Left ventricle myocardium inferior (tissue), 1 donor: ENCODE results near the gene TPM4. TPM values are rescaled to one million over a fixed set of nuclear protein-coding genes. Genes with fewer than 3 reads are reported as not detected.

Experiments
- DNase-seq: peaks from one replicate; pipeline ENCODE4 v3.0.0-alpha.2; 2020
- H3K27ac ChIP-seq: fragments of 200-600 bp; replicated peaks from 2 replicates; pipeline ENCODE4 v1.8.0; 2021
- H3K27me3 ChIP-seq: fragments of 200-600 bp; 2 replicates; pipeline ENCODE4 v1.8.0; 2021; ENCODE audit warnings: low read depth
- H3K36me3 ChIP-seq: fragments of 200-600 bp; 2 replicates; pipeline ENCODE4 v1.8.0; 2021
- H3K4me1 ChIP-seq: fragments of 200-600 bp; 2 replicates; pipeline ENCODE4 v1.8.0; 2021
- H3K4me3 ChIP-seq: fragments of 200-600 bp; 2 replicates; pipeline ENCODE4 v1.8.0; 2021; ENCODE audit warnings: mild to moderate bottlenecking, moderate library complexity
- H3K9me3 ChIP-seq: fragments of 200-600 bp; replicated peaks from 2 replicates; pipeline ENCODE4 v1.8.0; 2021
- intact Hi-C: fragments of 100-400 bp; cut with micrococcal nuclease; formaldehyde crosslinking; loops from one replicate; pipeline ENCODE4 v1.11.0; 2022
- total RNA-seq: library from RNA; stranded (reverse); fragmentation: NEBNext Ultra II Directional; extraction: Animal tissue kit (Norgen Biotek cat#: 25700); gene quantifications from one replicate; pipeline ENCODE4 v1.2.1, GENCODE V29; 2021
- TF ChIP-seq, protein P1 (sequence below): fragments of 200-600 bp; IDR thresholded peaks from 2 replicates; pipeline ENCODE4 v1.8.0; 2021; ENCODE audit warnings: antibody characterized with exemption, mild to moderate bottlenecking, borderline replicate concordance
- donor health status: DM: no; HTN: yes; CAD: no; lungs with severe emphysema.

Gene TPM4
- total RNA-seq, 1 donor from 2014 or later = 69.6 TPM

GRCh38 chr19:16045893-16046292 lies 30.4 kb upstream of the TPM4 start:
- Histone ChIP-seq H3K27me3 (no peaks in the 10 kb centered on the region), H3K36me3 (no peaks in the 10 kb centered on the region), H3K9me3 (no peaks in the 10 kb centered on the region), H3K4me3 (no peak overlapping the region), H3K27ac (no peak overlapping the region), H3K4me1 (peaks cover 5% of the 10 kb centered on the region)
- no peak for DNase-seq
- TF ChIP-seq, protein P1, sequence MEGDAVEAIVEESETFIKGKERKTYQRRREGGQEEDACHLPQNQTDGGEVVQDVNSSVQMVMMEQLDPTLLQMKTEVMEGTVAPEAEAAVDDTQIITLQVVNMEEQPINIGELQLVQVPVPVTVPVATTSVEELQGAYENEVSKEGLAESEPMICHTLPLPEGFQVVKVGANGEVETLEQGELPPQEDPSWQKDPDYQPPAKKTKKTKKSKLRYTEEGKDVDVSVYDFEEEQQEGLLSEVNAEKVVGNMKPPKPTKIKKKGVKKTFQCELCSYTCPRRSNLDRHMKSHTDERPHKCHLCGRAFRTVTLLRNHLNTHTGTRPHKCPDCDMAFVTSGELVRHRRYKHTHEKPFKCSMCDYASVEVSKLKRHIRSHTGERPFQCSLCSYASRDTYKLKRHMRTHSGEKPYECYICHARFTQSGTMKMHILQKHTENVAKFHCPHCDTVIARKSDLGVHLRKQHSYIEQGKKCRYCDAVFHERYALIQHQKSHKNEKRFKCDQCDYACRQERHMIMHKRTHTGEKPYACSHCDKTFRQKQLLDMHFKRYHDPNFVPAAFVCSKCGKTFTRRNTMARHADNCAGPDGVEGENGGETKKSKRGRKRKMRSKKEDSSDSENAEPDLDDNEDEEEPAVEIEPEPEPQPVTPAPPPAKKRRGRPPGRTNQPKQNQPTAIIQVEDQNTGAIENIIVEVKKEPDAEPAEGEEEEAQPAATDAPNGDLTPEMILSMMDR = no peak
- intact Hi-C loops = no loop called here

- intact Hi-C loops = no loop called here
- Histone ChIP-seq H3K4me3 (no peak overlapping the region), H3K4me1 (no peaks in the 10 kb centered on the region), H3K36me3 (no peaks in the 10 kb centered on the region), H3K27ac (no peak overlapping the region), H3K27me3 (no peaks in the 10 kb centered on the region), H3K9me3 (no peaks in the 10 kb centered on the region)
- TF ChIP-seq, protein P1 = no peak
- DNase-seq = no peak
Measured at GRCh38 chr19:16048583-16048982, 27.7 kb upstream of the TPM4 start.

GRCh38 chr19:16051254-16052025 lies 24.9 kb upstream of the TPM4 start:
- no peak for DNase-seq
- Histone ChIP-seq H3K4me3 (no peak overlapping the region), H3K9me3 (peaks cover 18% of the 10 kb centered on the region), H3K36me3 (no peaks in the 10 kb centered on the region), H3K27me3 (peaks cover 5% of the 10 kb centered on the region), H3K27ac (no peak overlapping the region), H3K4me1 (no peaks in the 10 kb centered on the region)
- TF ChIP-seq, protein P1 = no peak
- intact Hi-C loops = no loop called here

GRCh38 chr19:16052353-16052752 lies 23.9 kb upstream of the TPM4 start:
- intact Hi-C loops = no loop called here
- no peak overlapping the region for H3K4me3 ChIP-seq
- no peak overlapping the region for H3K27ac ChIP-seq
- H3K9me3 ChIP-seq = peaks cover 27% of the 10 kb centered on the region
- peaks cover 13% of the 10 kb centered on the region for H3K27me3 ChIP-seq
- DNase-seq = no peak
- no peaks in the 10 kb centered on the region for H3K36me3 ChIP-seq
- no peaks in the 10 kb centered on the region for H3K4me1 ChIP-seq
- TF ChIP-seq, protein P1 = no peak

DNA sequence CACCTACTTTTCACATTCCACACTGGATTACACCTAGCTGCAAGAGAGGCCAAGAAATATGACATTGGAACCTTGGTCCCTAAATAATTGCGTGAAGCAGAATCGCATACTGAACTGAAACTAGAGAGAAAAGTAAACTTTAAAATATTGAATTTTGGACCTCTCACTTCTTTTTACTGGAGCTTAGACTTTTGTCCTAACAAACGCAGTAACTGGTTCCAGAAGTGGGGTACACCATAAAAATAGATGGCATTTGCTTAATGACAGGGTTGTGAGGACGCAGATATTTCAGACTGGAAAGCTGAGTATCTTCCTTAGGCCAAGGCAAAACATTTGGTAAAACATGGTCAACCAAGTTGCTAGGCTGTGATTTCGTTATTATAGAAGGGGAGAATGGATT lies 19.2 kb upstream of the TPM4 start:
- DNase-seq = no peak
- Histone ChIP-seq H3K4me3 (no peak overlapping the region), H3K36me3 (no peaks in the 10 kb centered on the region), H3K9me3 (peaks cover 50% of the 10 kb centered on the region), H3K27ac (no peak overlapping the region), H3K27me3 (peaks cover 24% of the 10 kb centered on the region), H3K4me1 (no peaks in the 10 kb centered on the region)
- TF ChIP-seq, protein P1 = no peak
- intact Hi-C loops = no loop called here
